SK-N-SH treated with all-trans-retinoic acid at 6 μM for 48 hours (cell line): ENCODE data around the gene CACNA1D.

Source experiments
- ATAC-seq: fragments of 200-7000 bp; cut with Tn5 transposase; 3 replicates; pipeline ENCODE4 v1.9.1; 2020; ENCODE audit warnings: mild to moderate bottlenecking, moderate library complexity
- ARNTL ChIP-seq: fragments of 450-650 bp; formaldehyde crosslinking; IDR thresholded peaks from 2 replicates; pipeline ENCODE4 v1.5.0; 2020; ENCODE audit warnings: low read depth, mild to moderate bottlenecking, moderate library complexity, borderline replicate concordance
- BACH2 ChIP-seq: fragments of 250-450 bp; sonication (Bioruptor Pico); IDR thresholded peaks from 2 replicates; pipeline ENCODE4 v1.9.0; 2021; ENCODE audit warnings: mild to moderate bottlenecking, borderline replicate concordance
- CSDC2 ChIP-seq: fragments of 250-450 bp; sonication (Bioruptor Pico); IDR thresholded peaks from 2 replicates; pipeline ENCODE4 v1.5.0; 2020; ENCODE audit warnings: mild to moderate bottlenecking, moderate library complexity
- ESRRG ChIP-seq: fragments of 250-450 bp; sonication (Bioruptor Pico); IDR thresholded peaks from 2 replicates; pipeline ENCODE4 v1.6.1; 2021; ENCODE audit warnings: mild to moderate bottlenecking
- GLIS3 ChIP-seq: fragments of 250-450 bp; sonication (Bioruptor Pico); IDR thresholded peaks from 2 replicates; pipeline ENCODE4 v1.5.0; 2020; ENCODE audit warnings: mild to moderate bottlenecking, moderate library complexity
- ISL1 ChIP-seq: fragments of 250-450 bp; sonication (Bioruptor Pico); IDR thresholded peaks from 2 replicates; pipeline ENCODE4 v2.1.2; 2022; ENCODE audit warnings: mild to moderate bottlenecking, moderate library complexity
- OSR1 ChIP-seq: fragments of 250-450 bp; sonication (Bioruptor Pico); IDR thresholded peaks from 2 replicates; pipeline ENCODE4 v1.8.0; 2022; ENCODE audit warnings: moderate library complexity, mild to moderate bottlenecking, inconsistent platforms
- PATZ1 ChIP-seq: fragments of 250-450 bp; sonication (Bioruptor Pico); IDR thresholded peaks from 2 replicates; pipeline ENCODE4 v1.8.0; 2020; ENCODE audit warnings: mild to moderate bottlenecking, moderate library complexity, borderline replicate concordance
- POU6F1 ChIP-seq: fragments of 250-450 bp; sonication (Bioruptor Pico); IDR thresholded peaks from 2 replicates; pipeline ENCODE4 v1.8.0; 2021; ENCODE audit warnings: low read depth, mild to moderate bottlenecking, moderate library complexity, borderline replicate concordance
- PPARA ChIP-seq: fragments of 250-450 bp; sonication (Bioruptor Pico); IDR thresholded peaks from 2 replicates; pipeline ENCODE4 v1.5.0; 2020; ENCODE audit warnings: mild to moderate bottlenecking, borderline replicate concordance
- RARB ChIP-seq: fragments of 250-450 bp; sonication (Bioruptor Pico); IDR thresholded peaks from 2 replicates; pipeline ENCODE4 v1.8.0; 2021; ENCODE audit warnings: mild to moderate bottlenecking, moderate library complexity
- SNAI2 ChIP-seq: fragments of 250-450 bp; sonication (Bioruptor Pico); IDR thresholded peaks from 2 replicates; pipeline ENCODE4 v1.5.0; 2020; ENCODE audit warnings: mild to moderate bottlenecking, moderate library complexity
- TCF4 ChIP-seq: fragments of 250-450 bp; sonication (Bioruptor Pico); IDR thresholded peaks from 2 replicates; pipeline ENCODE4 v1.8.0; 2021; ENCODE audit warnings: mild to moderate bottlenecking, moderate library complexity, borderline replicate concordance
- TOX ChIP-seq: fragments of 250-450 bp; sonication (Bioruptor Pico); IDR thresholded peaks from 2 replicates; pipeline ENCODE4 v1.8.0; 2021; ENCODE audit warnings: mild to moderate bottlenecking, moderate library complexity, borderline replicate concordance
- TSHZ2 ChIP-seq: fragments of 250-450 bp; sonication (Bioruptor Pico); IDR thresholded peaks from 2 replicates; pipeline ENCODE4 v1.5.0; 2020; ENCODE audit warnings: mild to moderate bottlenecking, moderate library complexity
- ZC3H10 ChIP-seq: fragments of 250-450 bp; sonication (Bioruptor Pico); IDR thresholded peaks from 2 replicates; pipeline ENCODE4 v1.5.1; 2021; ENCODE audit warnings: mild to moderate bottlenecking, moderate library complexity
- ZFP3 ChIP-seq: fragments of 250-450 bp; sonication (Bioruptor Pico); IDR thresholded peaks from 2 replicates; pipeline ENCODE4 v1.5.0; 2020; ENCODE audit warnings: mild to moderate bottlenecking, moderate library complexity
- ZFP30 ChIP-seq: fragments of 450-650 bp; formaldehyde crosslinking; IDR thresholded peaks from 2 replicates; pipeline ENCODE4 v1.5.0; 2022; ENCODE audit warnings: mild to moderate bottlenecking, moderate library complexity
- ZNF565 ChIP-seq: fragments of 450-650 bp; formaldehyde crosslinking; conservative IDR thresholded peaks from 2 replicates; pipeline ENCODE4 v1.5.0; 2020; ENCODE audit warnings: low read depth, mild to moderate bottlenecking, moderate library complexity
- ZNF70 ChIP-seq: fragments of 450-650 bp; formaldehyde crosslinking; IDR thresholded peaks from 2 replicates; pipeline ENCODE4 v1.5.0; 2020; ENCODE audit warnings: mild to moderate bottlenecking, moderate library complexity
- ZNF8 ChIP-seq: fragments of 450-650 bp; formaldehyde crosslinking; IDR thresholded peaks from 2 replicates; pipeline ENCODE4 v1.5.0; 2020; ENCODE audit warnings: mild to moderate bottlenecking, moderate library complexity

The CACNA1D gene

GRCh38 chr3:53744351-53744750 lies 249.9 kb downstream of the CACNA1D start (continued):
- TF ChIP-seq TSHZ2 (CRISPR knock-in tag) (no peak), ZFP3 (CRISPR knock-in tag) (no peak), BACH2 (no peak), OSR1 (no peak), POU6F1 (CRISPR knock-in tag) (no peak), ZC3H10 (CRISPR knock-in tag) (no peak), ZNF70 (CRISPR knock-in tag) (no peak)

GRCh38 chr3:53747559-53747958 lies 253.1 kb downstream of the CACNA1D start:
- TF ChIP-seq ISL1 (no peak), BACH2 (no peak), CSDC2 (CRISPR knock-in tag) (no peak), ZNF565 (no peak), RARB (CRISPR knock-in tag) (no peak), GLIS3 (no peak), TSHZ2 (CRISPR knock-in tag) (no peak), OSR1 (no peak), PPARA (no peak), ZFP3 (CRISPR knock-in tag) (no peak), ZFP30 (CRISPR knock-in tag) (no peak), ZNF8 (no peak), ZC3H10 (CRISPR knock-in tag) (no peak), TOX (CRISPR knock-in tag) (no peak), ESRRG (CRISPR knock-in tag) (no peak), ARNTL (CRISPR knock-in tag) (no peak), POU6F1 (CRISPR knock-in tag) (no peak), SNAI2 (CRISPR knock-in tag) (no peak), TCF4 (no peak), PATZ1 (no peak)
- TF ChIP-seq, all 23 proteins: peak for 0
- no peak for ATAC-seq
